GM19351 (cell line): ENCODE results near the gene TRIM36.

Source experiments
- ATAC-seq: cut with Tn5 transposase; IDR thresholded peaks from one replicate; pipeline ENCODE4 v1.9.1; 2021; ENCODE audit warnings: mild to moderate bottlenecking, moderate library complexity; ENCODE audit not compliant: unreplicated experiment

Gene TRIM36

GRCh38 chr5:115169487-115170133 lies at the start of gene TRIM36:
TSS of gene TRIM36 (minus strand) at chr5:115169908. CDS start at chr5:115169634, 274 bp downstream.
- ATAC-seq: peak; percentile 96

DNA sequence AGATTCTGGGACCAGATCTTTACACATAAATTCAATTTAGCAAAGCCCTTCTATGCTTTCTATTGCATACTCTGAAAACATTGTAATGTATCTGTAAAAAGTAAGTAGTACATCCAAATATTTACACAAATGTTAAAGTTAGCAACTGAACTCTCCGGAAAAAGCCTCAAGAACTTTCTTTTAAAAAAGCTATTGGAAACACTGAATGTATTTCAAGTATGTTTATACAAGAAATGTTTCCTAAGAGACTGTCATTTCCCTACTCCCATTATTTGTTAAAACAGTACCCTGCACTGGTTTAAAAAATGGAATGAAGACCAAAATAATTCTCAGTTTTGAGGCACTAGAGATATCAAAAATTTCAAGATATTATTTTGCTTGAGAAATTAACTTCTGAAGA lies 44.8 kb upstream of the TRIM36 start:
- ATAC-seq: no peak

- peak; percentile 99 for ATAC-seq
Measured at GRCh38 chr5:115209279-115209678, 39.6 kb upstream of the TRIM36 start.

- ATAC-seq: no peak
Measured at GRCh38 chr5:115202952-115203351, 33.2 kb upstream of the TRIM36 start.

- no peak for ATAC-seq
Measured at GRCh38 chr5:115196161-115196560, 26.5 kb upstream of the TRIM36 start.

DNA sequence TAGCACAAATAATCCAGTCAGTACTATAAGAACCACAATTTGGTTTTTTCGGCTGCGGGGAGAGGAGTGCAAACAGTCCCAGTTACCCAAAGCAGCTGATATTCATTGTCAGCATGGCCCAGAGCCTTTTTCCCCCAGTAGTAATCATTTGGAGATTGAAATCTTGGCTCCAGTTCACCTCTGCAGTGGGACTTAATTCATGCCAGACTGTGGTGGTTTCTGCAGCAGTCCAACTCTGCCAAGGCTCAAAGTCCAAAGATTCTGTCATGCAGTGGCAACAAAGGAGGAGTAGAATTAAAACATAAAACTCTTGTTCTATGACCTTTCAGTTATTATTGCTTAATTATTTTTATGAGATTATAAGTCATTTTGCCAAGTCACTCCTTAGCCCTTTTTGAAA lies 25.0 kb upstream of the TRIM36 start:
- no peak for ATAC-seq

GRCh38 chr5:115193295-115193694 lies 23.6 kb upstream of the TRIM36 start:
- no peak for ATAC-seq

DNA sequence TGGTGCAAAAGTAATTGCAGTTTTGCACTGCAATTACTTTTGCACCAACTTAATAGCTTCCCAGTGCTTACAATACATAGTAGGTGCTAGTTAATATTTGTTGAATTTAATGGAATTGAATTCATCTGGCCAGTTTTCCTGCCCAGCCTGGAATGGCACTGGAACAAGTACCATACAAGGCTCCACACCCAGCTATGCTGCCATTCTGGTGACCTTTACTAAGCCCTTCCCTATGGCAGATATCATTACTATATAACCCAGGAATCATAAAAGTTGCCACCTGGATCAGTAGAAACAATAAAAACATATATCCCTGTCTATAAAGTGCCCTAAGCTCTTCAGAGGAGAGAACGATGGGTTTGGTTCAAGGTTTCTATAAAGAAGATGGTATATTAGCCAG lies 22.4 kb upstream of the TRIM36 start:
- no peak for ATAC-seq

GRCh38 chr5:115191474-115192031 lies 21.8 kb upstream of the TRIM36 start:
- ATAC-seq: no peak

DNA sequence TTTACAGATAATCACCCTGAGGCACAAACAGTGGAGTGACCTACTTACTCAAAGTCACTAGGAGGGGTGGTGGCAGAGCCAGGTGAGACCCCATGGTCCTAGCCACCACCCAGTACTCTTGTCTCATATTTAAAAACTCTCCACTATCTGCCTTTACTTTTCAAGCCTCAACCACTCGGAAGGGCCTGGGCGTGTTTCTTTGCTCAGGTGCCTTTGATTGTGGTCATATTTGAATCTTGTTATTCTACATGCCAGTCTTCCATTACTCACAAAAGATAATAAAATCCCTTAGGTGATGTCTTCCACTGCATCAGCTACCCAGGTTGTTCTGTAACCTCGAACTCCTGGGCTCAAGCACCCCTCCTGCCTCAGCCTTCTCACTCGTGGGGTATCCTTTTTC lies 20.7 kb upstream of the TRIM36 start:
- no peak for ATAC-seq

GRCh38 chr5:115189866-115190265 lies 20.2 kb upstream of the TRIM36 start:
- ATAC-seq: no peak

DNA sequence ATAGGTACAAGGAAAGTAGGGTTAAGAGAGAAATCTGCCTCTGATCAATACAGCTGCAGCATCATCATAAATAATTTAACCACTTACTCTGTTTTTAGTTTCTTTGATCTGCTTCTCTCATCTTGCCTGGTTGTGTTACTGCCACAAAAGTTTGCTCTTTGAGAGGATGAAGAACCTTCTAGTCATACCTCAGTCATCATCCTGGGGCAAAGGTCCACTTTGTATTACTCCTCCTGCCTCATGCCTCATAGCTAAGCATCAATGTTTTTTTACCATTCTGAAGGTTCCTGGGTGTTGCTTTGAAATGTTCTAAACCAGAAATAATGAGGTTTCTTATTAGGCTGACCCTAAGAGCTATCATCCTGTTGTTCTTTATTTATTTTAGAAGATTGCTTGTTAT lies 17.1 kb upstream of the TRIM36 start:
- ATAC-seq: no peak

GRCh38 chr5:115184770-115185169 lies 15.1 kb upstream of the TRIM36 start:
- ATAC-seq: no peak

DNA sequence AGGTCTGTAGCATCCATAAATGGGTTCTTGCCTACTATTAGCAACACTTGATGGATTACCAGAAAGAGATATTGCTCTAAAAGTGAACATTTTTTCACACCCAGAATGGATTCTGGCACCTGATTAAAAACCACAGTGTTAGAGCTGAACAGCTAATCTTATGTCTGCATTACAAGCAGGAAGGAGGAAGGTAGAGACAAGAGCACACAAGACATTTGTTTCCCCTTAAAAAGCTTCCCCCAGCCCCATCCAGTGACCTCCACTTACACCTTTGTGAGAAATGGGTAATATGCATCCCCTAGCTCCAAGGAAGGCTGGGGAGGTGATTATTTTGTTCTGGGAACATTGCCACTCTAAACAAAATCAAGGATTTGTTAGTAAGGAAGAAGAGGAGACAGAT lies 12.0 kb upstream of the TRIM36 start:
- ATAC-seq: no peak

GRCh38 chr5:115180165-115180709 lies 10.5 kb upstream of the TRIM36 start:
- peak; percentile 74 for ATAC-seq

DNA sequence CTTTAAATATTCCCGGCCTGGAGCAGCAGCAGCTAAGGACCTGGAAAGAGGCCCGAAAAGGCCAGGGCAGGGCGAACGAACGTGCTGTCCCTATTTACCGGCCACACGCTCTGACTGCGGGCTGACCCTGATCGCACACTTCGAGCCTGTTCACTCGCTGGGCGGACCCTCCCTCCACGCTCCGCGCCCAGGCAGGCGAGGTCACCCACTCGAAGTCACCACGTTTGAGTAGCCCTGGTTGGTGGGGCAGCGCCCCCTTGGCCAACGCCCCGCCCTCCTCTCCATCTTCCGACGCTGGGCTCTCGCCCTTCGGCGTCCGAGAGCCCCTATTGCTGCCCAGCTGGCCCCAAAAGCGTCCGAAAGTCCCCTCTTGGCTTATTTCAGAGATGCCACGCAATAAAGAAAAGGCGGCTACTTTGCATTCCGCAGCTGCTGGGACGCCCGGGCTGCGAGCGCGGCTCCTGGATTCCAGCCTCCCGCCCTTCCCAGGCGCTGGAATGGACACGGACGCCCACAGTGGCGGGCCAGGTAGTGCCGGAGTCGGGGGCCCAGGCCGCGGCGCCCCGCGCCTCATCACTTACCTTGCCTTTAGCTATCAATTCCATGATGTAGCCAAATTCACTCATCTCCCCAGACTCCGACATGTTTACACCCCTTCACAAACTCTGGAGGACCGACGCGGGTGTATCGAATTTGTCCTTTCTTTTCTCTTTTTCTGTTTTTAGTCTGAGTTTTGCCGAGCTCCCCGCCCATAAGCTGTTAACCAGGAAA lies 9.9 kb upstream of the TRIM36 start:
- ATAC-seq: peak; percentile 38

DNA sequence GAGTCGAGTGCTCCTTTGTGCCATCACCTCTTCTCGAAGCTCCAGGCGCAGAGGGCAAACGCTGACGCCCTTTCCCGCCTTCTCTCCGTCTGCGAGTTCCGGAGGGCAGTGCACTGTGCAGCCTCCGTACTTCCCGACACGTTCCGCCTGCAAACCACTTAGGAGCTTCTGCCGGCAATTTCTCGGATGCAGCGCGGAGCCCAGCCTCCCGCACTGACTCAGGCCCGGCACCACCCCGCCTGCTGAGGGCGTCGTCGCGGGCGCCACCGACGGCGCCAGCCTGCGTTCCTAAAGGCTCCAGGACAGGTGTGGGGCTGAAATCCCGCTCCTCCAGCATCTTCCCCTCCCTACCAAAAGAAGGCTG lies 9.3 kb upstream of the TRIM36 start:
- ATAC-seq: no peak

- no peak for ATAC-seq
Measured at GRCh38 chr5:115170929-115171510, 1.3 kb upstream of the TRIM36 start.

DNA sequence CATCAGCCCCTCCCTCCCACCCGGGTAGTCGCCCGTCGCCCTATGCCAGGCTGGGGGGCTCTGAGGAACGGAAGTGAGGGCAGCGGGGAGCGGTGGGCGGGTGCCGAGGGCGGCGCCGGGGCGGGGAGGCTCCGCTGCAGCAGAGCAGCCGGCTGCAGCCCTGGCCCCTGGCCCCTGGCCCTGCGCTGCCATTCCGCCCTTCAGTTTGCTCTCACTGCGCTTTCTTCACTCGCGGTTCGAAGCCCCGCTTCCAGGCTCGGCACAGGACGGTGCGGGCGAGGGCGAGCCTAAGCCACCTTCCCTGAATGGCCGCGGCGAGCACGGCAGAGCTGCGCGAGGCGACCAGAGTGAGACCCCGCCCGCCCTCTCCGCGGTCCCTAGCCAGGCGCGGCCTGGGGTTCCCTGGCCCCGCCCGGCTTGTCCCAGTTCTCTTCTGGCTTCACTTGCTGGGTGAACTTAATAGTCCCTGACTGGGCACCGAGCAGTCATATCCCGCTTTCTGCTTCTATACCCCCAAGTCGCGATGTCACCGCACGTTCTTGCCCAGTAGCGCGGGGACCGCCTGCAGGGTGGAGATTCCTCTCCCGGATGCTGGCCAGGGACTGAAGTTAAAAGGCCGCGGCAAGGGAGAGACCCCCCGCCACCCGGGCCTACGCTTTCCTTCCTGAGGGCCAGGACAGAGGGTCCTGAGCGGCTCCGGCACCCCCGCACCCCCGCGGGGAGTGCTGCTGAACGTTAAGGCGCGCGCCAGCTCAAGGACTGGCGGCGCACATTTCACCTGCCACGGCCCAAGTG lies 623 bp upstream of the TRIM36 start:
- peak; percentile 46 for ATAC-seq

DNA sequence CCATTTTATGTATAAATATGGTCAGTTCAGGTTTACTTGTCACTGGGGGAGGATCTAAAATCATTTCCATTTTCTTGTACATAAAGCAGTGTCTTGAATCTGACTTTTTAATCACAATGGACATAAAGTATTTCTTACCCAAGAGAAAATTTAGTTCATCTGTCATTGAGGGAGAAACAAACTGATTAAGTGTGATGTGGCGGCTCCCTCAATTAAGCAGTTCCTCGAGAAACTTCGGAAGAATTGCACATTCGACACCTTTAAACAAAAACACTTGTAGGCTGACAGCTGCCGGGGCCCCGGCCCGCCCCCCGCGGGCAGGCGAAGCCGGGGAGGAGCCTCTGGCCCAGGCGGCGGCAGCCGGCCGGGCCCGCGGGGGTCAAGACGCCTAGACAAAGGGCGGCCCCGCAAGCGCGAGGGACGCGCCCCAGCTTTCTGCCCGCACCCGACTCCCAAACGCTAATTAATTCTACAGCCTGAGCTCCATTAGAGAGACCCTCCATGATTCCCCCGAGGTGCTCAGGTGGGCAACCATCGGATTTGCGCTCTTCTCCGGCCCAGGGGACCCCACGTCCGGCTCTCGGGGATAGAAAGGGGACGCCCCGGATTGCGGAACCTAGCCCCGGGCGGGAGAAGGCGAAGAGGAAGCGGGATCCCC lies 750 bp downstream of the TRIM36 start:
- ATAC-seq: peak; percentile 6
